IPS-20b (cell line): Measurements from ENCODE around the gene POLRMT.
"Not testable (repeated sequence)": the region's sequence is repeated elsewhere in the genome, so short reads cannot be mapped to it uniquely, and the experiment has no call there.

Experiments
- H3K27ac ChIP-seq: one replicate; pipeline ENCODE4 v1.5.1; 2013; ENCODE audit warnings: low read length
- H3K27me3 ChIP-seq: 2 replicates; pipeline ENCODE4 v1.6.1; 2013; ENCODE audit warnings: mild to moderate bottlenecking, low read length, inconsistent platforms; ENCODE audit not compliant: insufficient read depth
- H3K36me3 ChIP-seq: 2 replicates; pipeline ENCODE4 v1.6.1; 2013; ENCODE audit warnings: low read depth, mild to moderate bottlenecking, inconsistent platforms, low read length, moderate library complexity; ENCODE audit not compliant: insufficient read depth
- H3K4me1 ChIP-seq: 2 replicates; pipeline ENCODE4 v1.6.1; 2013; ENCODE audit warnings: mild to moderate bottlenecking, control low read depth, inconsistent platforms, low read length, moderate library complexity; ENCODE audit not compliant: insufficient read depth
- H3K4me3 ChIP-seq: 2 replicates; pipeline ENCODE4 v1.5.1; 2013; ENCODE audit warnings: mild to moderate bottlenecking, low read length, inconsistent platforms
- H3K9ac ChIP-seq: 2 replicates; pipeline ENCODE4 v1.6.1; 2013; ENCODE audit warnings: low read depth, mild to moderate bottlenecking, inconsistent platforms, low read length, moderate library complexity
- H3K9me3 ChIP-seq: 2 replicates; pipeline ENCODE4 v1.6.1; 2013; ENCODE audit warnings: mild to moderate bottlenecking, low read depth, low read length, inconsistent platforms; ENCODE audit not compliant: insufficient read depth

Gene POLRMT

DNA sequence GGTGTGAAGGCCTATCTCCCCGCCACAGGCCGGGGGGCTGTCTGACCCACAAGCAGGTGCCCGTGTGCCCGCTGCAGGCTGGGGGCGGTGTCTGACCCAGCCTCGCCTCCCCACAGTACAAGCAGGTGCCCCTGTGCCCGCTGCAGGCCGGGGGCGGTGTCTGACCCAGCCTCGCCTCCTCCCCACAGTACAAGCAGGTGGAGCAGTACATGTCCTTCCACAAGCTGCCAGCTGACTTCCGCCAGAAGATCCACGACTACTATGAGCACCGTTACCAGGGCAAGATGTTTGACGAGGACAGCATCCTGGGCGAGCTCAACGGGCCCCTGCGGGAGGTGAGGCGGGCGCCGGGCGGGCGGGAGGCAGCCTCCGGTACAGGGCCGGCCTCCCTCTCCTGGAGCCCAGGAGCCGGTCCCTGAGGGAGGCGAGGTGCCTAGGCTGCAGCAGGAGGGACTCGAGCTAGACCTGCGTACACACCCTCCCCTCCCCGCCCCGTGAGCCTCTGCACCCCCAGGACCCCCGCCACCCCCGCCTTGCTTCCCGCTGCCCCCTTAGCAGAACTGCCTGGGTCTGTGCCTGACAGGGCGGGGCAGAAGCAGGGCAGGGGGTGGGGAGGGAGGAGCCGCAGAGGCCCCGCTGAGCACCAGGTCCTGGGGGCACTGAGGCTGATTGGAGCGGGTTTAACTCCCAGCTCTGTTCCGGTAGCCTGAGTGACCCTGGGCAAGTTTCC lies 23.1 kb downstream of the POLRMT start:
- no peaks in the 10 kb centered on the region for H3K4me1 ChIP-seq
- no peak overlapping the region for H3K27ac ChIP-seq
- H3K27me3 ChIP-seq = peaks cover 1% of the 10 kb centered on the region; the same call in 1 of the 2 replicates
- H3K9me3 ChIP-seq = no peaks in the 10 kb centered on the region
- H3K4me3 ChIP-seq = no peak overlapping the region
- H3K36me3 ChIP-seq = no peaks in the 10 kb centered on the region
- H3K9ac ChIP-seq = no peak overlapping the region

DNA sequence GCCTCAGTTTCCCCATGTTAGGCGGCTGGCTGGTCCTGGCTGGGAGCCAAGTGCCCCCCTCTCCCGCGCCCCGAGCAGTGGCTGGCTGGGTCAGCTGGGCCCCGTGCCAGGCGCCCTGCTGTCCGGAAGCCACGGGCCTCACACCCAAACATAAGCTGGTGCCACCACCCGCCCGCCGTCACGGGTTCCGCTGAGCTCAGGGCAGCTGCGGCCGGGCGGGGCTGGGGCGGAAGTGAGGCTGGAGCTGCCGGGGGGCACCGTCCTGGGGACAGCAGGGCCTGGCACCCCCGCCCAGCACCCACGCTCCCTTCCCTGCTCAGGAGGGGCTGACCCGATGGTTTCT lies 24.4 kb downstream of the POLRMT start:
- H3K9ac ChIP-seq = no peak overlapping the region
- H3K4me1 ChIP-seq = no peaks in the 10 kb centered on the region
- H3K27me3 ChIP-seq = no peaks in the 10 kb centered on the region
- no peak overlapping the region for H3K4me3 ChIP-seq
- H3K36me3 ChIP-seq = no peaks in the 10 kb centered on the region
- no peak overlapping the region for H3K27ac ChIP-seq
- H3K9me3 ChIP-seq = no peaks in the 10 kb centered on the region

GRCh38 chr19:608155-609003 lies 25.0 kb downstream of the POLRMT start:
- Histone ChIP-seq H3K4me3 (no peak overlapping the region), H3K9me3 (no peaks in the 10 kb centered on the region; the same call in 1 of the 2 replicates), H3K9ac (no peak overlapping the region), H3K4me1 (no peaks in the 10 kb centered on the region), H3K27ac (no peak overlapping the region), H3K36me3 (no peaks in the 10 kb centered on the region), H3K27me3 (no peaks in the 10 kb centered on the region)

DNA sequence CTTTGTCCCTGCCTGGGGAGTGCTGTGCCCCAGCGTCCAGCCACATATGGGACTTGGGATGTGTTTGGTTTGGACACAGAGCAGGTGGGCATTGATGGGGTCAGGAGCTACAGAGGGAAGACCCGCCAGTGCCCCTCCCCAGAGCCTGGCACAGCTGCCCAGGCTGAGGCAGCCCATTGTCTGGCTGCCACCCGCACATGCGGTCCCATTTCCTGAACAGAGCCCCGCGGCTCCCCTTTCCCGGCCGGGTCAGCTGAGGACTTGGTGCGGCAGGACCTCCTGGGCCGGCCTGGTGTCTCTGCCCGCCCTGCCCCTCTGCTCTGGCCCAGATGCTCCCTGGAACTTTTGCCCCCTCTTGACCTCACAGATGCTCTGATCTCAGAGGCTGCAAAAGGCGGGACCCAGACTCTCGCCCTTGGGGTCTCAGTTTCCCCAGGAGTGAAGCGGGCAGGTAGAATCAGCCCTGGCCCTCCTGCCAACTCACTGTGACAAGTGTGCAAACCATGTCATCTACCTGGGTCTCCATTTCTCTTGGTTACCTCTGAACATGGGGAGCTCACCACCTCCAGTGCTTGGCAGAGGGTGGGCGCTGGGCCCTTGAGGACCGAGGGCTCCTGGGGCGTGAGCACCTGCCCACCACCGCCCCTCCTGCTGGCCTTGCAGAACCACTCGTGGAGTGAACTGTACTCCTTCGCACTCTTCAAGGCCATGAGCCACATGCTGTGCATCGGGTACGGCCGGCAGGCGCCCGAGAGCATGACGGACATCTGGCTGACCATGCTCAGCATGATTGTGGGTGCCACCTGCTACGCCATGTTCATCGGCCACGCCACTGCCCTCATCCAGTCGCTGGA lies 25.8 kb downstream of the POLRMT start:
- H3K4me3 ChIP-seq = no peak overlapping the region
- no peaks in the 10 kb centered on the region for H3K4me1 ChIP-seq
- H3K9ac ChIP-seq = no peak overlapping the region
- no peaks in the 10 kb centered on the region for H3K27me3 ChIP-seq
- no peak overlapping the region for H3K27ac ChIP-seq
- no peaks in the 10 kb centered on the region for H3K36me3 ChIP-seq
- no peaks in the 10 kb centered on the region; the same call in 1 of the 2 replicates for H3K9me3 ChIP-seq

- not testable (repeated sequence) for H3K27ac ChIP-seq
Measured at GRCh38 chr19:605061-605971, 28.0 kb downstream of the POLRMT start.

GRCh38 chr19:604355-604754 lies 29.0 kb downstream of the POLRMT start:
- Histone ChIP-seq H3K4me3 (no peak overlapping the region), H3K9me3 (no peaks in the 10 kb centered on the region; the same call in 1 of the 2 replicates), H3K27ac (no peak overlapping the region), H3K36me3 (no peaks in the 10 kb centered on the region), H3K4me1 (no peaks in the 10 kb centered on the region), H3K9ac (no peak overlapping the region), H3K27me3 (no peaks in the 10 kb centered on the region)

More at GRCh38 chr19:605061-605971, 28.0 kb downstream of the POLRMT start:
- not testable (repeated sequence) for H3K36me3 ChIP-seq, H3K4me1 ChIP-seq, H3K27me3 ChIP-seq, H3K9ac ChIP-seq, H3K9me3 ChIP-seq, H3K4me3 ChIP-seq

- H3K27ac ChIP-seq, H3K4me1 ChIP-seq, H3K9me3 ChIP-seq, H3K9ac ChIP-seq, H3K27me3 ChIP-seq, H3K4me3 ChIP-seq, H3K36me3 ChIP-seq: not testable (repeated sequence)
Measured at GRCh38 chr19:603779-604178, 29.6 kb downstream of the POLRMT start.

GRCh38 chr19:603302-603639 lies 30.1 kb downstream of the POLRMT start:
- not testable (repeated sequence) for H3K27ac ChIP-seq, H3K9ac ChIP-seq, H3K27me3 ChIP-seq, H3K4me3 ChIP-seq, H3K36me3 ChIP-seq, H3K9me3 ChIP-seq, H3K4me1 ChIP-seq

GRCh38 chr19:602391-603301 lies 30.7 kb downstream of the POLRMT start:
- H3K4me1 ChIP-seq = no peaks in the 10 kb centered on the region
- no peaks in the 10 kb centered on the region for H3K36me3 ChIP-seq
- H3K27me3 ChIP-seq = no peaks in the 10 kb centered on the region
- H3K4me3 ChIP-seq = no peak overlapping the region
- no peaks in the 10 kb centered on the region; the same call in 1 of the 2 replicates for H3K9me3 ChIP-seq
- no peak overlapping the region for H3K27ac ChIP-seq
- H3K9ac ChIP-seq = no peak overlapping the region

GRCh38 chr19:601790-602189 lies 31.5 kb downstream of the POLRMT start:
- no peak overlapping the region for H3K9ac ChIP-seq
- no peaks in the 10 kb centered on the region for H3K4me1 ChIP-seq
- no peak overlapping the region for H3K27ac ChIP-seq
- H3K36me3 ChIP-seq = no peaks in the 10 kb centered on the region
- H3K27me3 ChIP-seq = no peaks in the 10 kb centered on the region
- no peak overlapping the region for H3K4me3 ChIP-seq
- H3K9me3 ChIP-seq = no peaks in the 10 kb centered on the region; the same call in 1 of the 2 replicates
